DND-41 (cell line): ENCODE measurements around the gene FAM131C.
"Not testable (repeated sequence)": the region's sequence is repeated elsewhere in the genome, so short reads cannot be mapped to it uniquely, and the experiment has no call there.

Source experiments
- ATAC-seq: fragments of 200-7000 bp; cut with Tn5 transposase; 3 replicates; pipeline ENCODE4 v1.9.1; 2021; ENCODE audit warnings: low read depth; ENCODE audit not compliant: insufficient read depth
- DNase-seq: peaks from one replicate; pipeline ENCODE4 v3.0.0-alpha.2; 2020
- H2AFZ ChIP-seq: 2 replicates; pipeline ENCODE4 v1.6.0; 2012; ENCODE audit warnings: low read depth, low read length
- H3K27ac ChIP-seq: 2 replicates; pipeline ENCODE4 v1.5.1; 2012; ENCODE audit warnings: low read length, inconsistent platforms
- H3K27me3 ChIP-seq: fragments of 200-600 bp; sonication (generic); 2 replicates; pipeline ENCODE4 v1.6.0; 2012; ENCODE audit warnings: low read length, mild to moderate bottlenecking, inconsistent platforms; ENCODE audit not compliant: insufficient read depth, poor library complexity
- H3K36me3 ChIP-seq: 2 replicates; pipeline ENCODE4 v1.5.1; 2012; ENCODE audit warnings: low read length, inconsistent platforms; ENCODE audit not compliant: insufficient read depth
- H3K4me1 ChIP-seq: 2 replicates; pipeline ENCODE4 v1.5.1; 2012; ENCODE audit warnings: mild to moderate bottlenecking, low read length; ENCODE audit not compliant: insufficient read depth
- H3K4me2 ChIP-seq: 2 replicates; pipeline ENCODE4 v1.6.0; 2012; ENCODE audit warnings: mild to moderate bottlenecking, moderate library complexity, low read length, inconsistent platforms; ENCODE audit not compliant: insufficient read depth
- H3K4me3 ChIP-seq, 2 experiments: fragments of 200-600 bp in 1 of 2; shearing (Covaris generic) in 1 of 2; 2 replicates each; pipeline ENCODE4 v1.5.1; 2012 to 2016; ENCODE audit warnings: inconsistent platforms in 2 of 2, low read length in 2 of 2, mild to moderate bottlenecking in 2 of 2, low read depth in 1 of 2, moderate library complexity in 1 of 2
- H3K79me2 ChIP-seq: 2 replicates; pipeline ENCODE4 v1.6.0; 2012; ENCODE audit warnings: low read length, inconsistent platforms; ENCODE audit not compliant: insufficient read depth
- H3K9ac ChIP-seq: 2 replicates; pipeline ENCODE4 v1.6.0; 2012; ENCODE audit warnings: low read depth, mild to moderate bottlenecking, inconsistent platforms, low read length, moderate library complexity
- H3K9me3 ChIP-seq: 2 replicates; pipeline ENCODE4 v1.5.1; 2012; ENCODE audit warnings: low read length, moderate library complexity, mild to moderate bottlenecking, inconsistent platforms; ENCODE audit not compliant: insufficient read depth, severe bottlenecking
- H4K20me1 ChIP-seq: 2 replicates; pipeline ENCODE4 v1.6.0; 2012; ENCODE audit warnings: low read length; ENCODE audit not compliant: insufficient read depth
- EZH2 ChIP-seq: IDR thresholded peaks from 3 replicates; pipeline ENCODE4 v1.6.1; 2012; ENCODE audit warnings: borderline replicate concordance, low read depth, mild to moderate bottlenecking, moderate library complexity, low read length, inconsistent platforms; ENCODE audit not compliant: severe bottlenecking
- TF ChIP-seq, protein P1 (sequence below): IDR thresholded peaks from 2 replicates; pipeline ENCODE4 v1.5.1; 2012; ENCODE audit warnings: borderline replicate concordance, low read length, moderate library complexity, mild to moderate bottlenecking; ENCODE audit not compliant: poor library complexity, severe bottlenecking; ENCODE audit errors: extremely low read depth

The FAM131C gene

GRCh38 chr1:16042096-16042495 lies 31.4 kb downstream of the FAM131C start:
- H3K79me2 ChIP-seq = no peaks in the 10 kb centered on the region
- 0 out of 2 replicates have a peak, but pooled peaks cover 6% of the 10 kb centered on the region for H4K20me1 ChIP-seq
- no peak overlapping the region for H2AFZ ChIP-seq
- H3K4me1 ChIP-seq = no peaks in the 10 kb centered on the region
- H3K27me3 ChIP-seq = peaks cover 8% of the 10 kb centered on the region
- no peaks in the 10 kb centered on the region for H3K36me3 ChIP-seq
- H3K9ac ChIP-seq = no peak overlapping the region
- ATAC-seq (no peak), DNase-seq (no peak)
- no peak overlapping the region for H3K27ac ChIP-seq
- no peak for TF ChIP-seq EZH2
- TF ChIP-seq, protein P1, sequence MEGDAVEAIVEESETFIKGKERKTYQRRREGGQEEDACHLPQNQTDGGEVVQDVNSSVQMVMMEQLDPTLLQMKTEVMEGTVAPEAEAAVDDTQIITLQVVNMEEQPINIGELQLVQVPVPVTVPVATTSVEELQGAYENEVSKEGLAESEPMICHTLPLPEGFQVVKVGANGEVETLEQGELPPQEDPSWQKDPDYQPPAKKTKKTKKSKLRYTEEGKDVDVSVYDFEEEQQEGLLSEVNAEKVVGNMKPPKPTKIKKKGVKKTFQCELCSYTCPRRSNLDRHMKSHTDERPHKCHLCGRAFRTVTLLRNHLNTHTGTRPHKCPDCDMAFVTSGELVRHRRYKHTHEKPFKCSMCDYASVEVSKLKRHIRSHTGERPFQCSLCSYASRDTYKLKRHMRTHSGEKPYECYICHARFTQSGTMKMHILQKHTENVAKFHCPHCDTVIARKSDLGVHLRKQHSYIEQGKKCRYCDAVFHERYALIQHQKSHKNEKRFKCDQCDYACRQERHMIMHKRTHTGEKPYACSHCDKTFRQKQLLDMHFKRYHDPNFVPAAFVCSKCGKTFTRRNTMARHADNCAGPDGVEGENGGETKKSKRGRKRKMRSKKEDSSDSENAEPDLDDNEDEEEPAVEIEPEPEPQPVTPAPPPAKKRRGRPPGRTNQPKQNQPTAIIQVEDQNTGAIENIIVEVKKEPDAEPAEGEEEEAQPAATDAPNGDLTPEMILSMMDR = no peak
- no peak overlapping the region for H3K4me3 ChIP-seq
- no peaks in the 10 kb centered on the region for H3K9me3 ChIP-seq
- no peak overlapping the region for H3K4me2 ChIP-seq

- H3K36me3 ChIP-seq = no peaks in the 10 kb centered on the region
- no peaks in the 10 kb centered on the region for H3K9me3 ChIP-seq
- no peak overlapping the region for H2AFZ ChIP-seq
- no peak for ATAC-seq
- no peak overlapping the region for H3K4me3 ChIP-seq
- no peaks in the 10 kb centered on the region for H3K79me2 ChIP-seq
- 0 out of 2 replicates have a peak, but pooled peaks cover 6% of the 10 kb centered on the region for H4K20me1 ChIP-seq
- peaks cover 8% of the 10 kb centered on the region for H3K27me3 ChIP-seq
- no peak for DNase-seq
- H3K4me2 ChIP-seq = no peak overlapping the region
- H3K4me1 ChIP-seq = no peaks in the 10 kb centered on the region
- TF ChIP-seq, protein P1 = no peak
- no peak for TF ChIP-seq EZH2
- H3K9ac ChIP-seq = no peak overlapping the region
- no peak overlapping the region for H3K27ac ChIP-seq
Observed at GRCh38 chr1:16041200-16041599, 32.3 kb downstream of the FAM131C start.

GRCh38 chr1:16039871-16040270 lies 33.6 kb downstream of the FAM131C start:
- H3K79me2 ChIP-seq, H3K27ac ChIP-seq, ATAC-seq, H3K36me3 ChIP-seq, H2AFZ ChIP-seq, H3K9ac ChIP-seq, DNase-seq, H3K9me3 ChIP-seq, H4K20me1 ChIP-seq, H3K4me3 ChIP-seq, H3K4me2 ChIP-seq, H3K27me3 ChIP-seq, H3K4me1 ChIP-seq: not testable (repeated sequence)

- no peak for TF ChIP-seq EZH2
- TF ChIP-seq, protein P1 = no peak
- no peak overlapping the region for H3K27ac ChIP-seq
- no peaks in the 10 kb centered on the region for H3K9me3 ChIP-seq
- no peak for ATAC-seq
- H3K9ac ChIP-seq = no peak overlapping the region
- H3K79me2 ChIP-seq = no peaks in the 10 kb centered on the region
- no peaks in the 10 kb centered on the region for H3K36me3 ChIP-seq
- peaks cover 7% of the 10 kb centered on the region for H3K27me3 ChIP-seq
- H2AFZ ChIP-seq = no peak overlapping the region
- H4K20me1 ChIP-seq = 0 out of 2 replicates have a peak, but pooled peaks cover 3% of the 10 kb centered on the region
- no peaks in the 10 kb centered on the region for H3K4me1 ChIP-seq
- H3K4me3 ChIP-seq = no peak overlapping the region
- DNase-seq = no peak
- H3K4me2 ChIP-seq = no peak overlapping the region
Observed at GRCh38 chr1:16038620-16038912, 34.9 kb downstream of the FAM131C start.

DNA sequence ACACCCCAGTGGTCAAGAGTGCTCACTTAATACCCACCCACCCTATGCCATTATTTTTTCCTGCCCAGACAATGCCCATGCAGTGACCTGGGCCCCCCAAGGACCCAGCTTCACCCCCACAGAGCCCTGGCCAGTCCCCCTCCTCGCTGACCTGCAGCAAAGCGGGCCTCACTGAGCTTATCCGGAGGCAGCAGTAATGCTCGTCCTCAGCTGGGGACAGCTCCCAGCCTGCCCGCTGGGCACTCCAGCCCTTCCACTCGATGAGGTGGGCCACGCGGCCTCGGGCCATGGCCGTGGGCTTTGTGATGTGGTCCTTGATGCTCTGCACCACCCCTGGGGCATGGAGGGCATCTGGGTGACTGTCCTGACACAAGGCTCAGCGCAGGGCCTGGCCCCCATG lies 37.0 kb downstream of the FAM131C start:
- not testable (repeated sequence) for H4K20me1 ChIP-seq, H3K27ac ChIP-seq, H3K27me3 ChIP-seq, DNase-seq, H3K4me1 ChIP-seq, H3K79me2 ChIP-seq, H3K36me3 ChIP-seq, H3K9me3 ChIP-seq, ATAC-seq, H2AFZ ChIP-seq, H3K9ac ChIP-seq, H3K4me2 ChIP-seq, H3K4me3 ChIP-seq

DNA sequence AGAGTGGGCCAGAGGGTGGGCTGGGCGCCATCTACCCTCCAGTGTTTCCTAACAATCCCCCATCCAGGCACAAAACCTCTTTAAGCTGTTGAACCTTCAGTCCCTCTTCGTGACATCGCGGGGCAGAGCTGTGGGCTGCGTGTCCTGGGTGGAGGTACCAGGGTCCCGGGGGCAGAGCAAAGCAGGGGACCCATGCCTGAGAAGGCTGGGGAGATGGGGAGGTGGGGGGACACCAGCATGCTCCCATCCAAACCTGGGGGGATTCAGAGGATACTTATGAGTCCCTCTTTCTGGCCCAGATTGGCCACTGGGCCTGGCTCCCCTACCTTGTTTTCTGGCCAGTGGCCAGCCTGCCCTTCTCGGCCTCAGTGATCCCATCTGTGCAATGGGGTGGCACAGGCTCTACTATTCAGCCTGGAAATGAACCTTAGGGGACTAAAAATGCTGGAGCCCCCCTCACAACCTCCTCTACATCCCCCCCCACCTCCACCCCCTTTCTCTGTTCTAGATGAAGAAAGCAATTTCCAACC lies 40.3 kb downstream of the FAM131C start:
- not testable (repeated sequence) for H3K9ac ChIP-seq, H4K20me1 ChIP-seq, DNase-seq, ATAC-seq, H3K4me1 ChIP-seq, H3K27me3 ChIP-seq, H3K27ac ChIP-seq, H3K36me3 ChIP-seq, H3K4me3 ChIP-seq, H3K4me2 ChIP-seq, H3K79me2 ChIP-seq, H2AFZ ChIP-seq, H3K9me3 ChIP-seq
